GM12801 (cell line): Measurements from ENCODE around the gene PAQR9.

ENCODE experiments used
- TF ChIP-seq, protein P1 (sequence below): IDR thresholded peaks from one replicate; pipeline ENCODE4 v1.5.1; 2011; ENCODE audit warnings: control low read depth; ENCODE audit not compliant: insufficient read length; ENCODE audit errors: extremely low read depth

PAQR9 gene

DNA sequence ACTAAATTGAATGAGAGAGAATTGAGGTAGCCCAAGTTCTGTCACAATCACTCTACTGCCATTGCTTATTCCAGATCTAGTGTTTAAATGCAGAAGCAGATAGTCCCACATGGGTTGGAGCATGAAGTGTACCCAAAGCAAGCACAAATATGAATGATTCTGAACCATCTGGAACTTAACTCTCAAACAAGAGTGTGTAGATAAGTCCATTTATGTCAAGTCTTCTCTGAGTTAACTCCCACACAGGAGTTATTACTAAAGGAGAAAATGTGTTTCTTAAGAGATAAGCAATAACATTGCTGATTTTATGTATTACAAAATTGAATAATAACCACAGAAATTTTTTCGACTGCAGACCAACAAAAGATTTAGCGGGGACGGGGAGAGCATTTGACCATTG is 33.6 kb downstream of the PAQR9 start:
- TF ChIP-seq, protein P1, sequence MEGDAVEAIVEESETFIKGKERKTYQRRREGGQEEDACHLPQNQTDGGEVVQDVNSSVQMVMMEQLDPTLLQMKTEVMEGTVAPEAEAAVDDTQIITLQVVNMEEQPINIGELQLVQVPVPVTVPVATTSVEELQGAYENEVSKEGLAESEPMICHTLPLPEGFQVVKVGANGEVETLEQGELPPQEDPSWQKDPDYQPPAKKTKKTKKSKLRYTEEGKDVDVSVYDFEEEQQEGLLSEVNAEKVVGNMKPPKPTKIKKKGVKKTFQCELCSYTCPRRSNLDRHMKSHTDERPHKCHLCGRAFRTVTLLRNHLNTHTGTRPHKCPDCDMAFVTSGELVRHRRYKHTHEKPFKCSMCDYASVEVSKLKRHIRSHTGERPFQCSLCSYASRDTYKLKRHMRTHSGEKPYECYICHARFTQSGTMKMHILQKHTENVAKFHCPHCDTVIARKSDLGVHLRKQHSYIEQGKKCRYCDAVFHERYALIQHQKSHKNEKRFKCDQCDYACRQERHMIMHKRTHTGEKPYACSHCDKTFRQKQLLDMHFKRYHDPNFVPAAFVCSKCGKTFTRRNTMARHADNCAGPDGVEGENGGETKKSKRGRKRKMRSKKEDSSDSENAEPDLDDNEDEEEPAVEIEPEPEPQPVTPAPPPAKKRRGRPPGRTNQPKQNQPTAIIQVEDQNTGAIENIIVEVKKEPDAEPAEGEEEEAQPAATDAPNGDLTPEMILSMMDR = no peak

DNA sequence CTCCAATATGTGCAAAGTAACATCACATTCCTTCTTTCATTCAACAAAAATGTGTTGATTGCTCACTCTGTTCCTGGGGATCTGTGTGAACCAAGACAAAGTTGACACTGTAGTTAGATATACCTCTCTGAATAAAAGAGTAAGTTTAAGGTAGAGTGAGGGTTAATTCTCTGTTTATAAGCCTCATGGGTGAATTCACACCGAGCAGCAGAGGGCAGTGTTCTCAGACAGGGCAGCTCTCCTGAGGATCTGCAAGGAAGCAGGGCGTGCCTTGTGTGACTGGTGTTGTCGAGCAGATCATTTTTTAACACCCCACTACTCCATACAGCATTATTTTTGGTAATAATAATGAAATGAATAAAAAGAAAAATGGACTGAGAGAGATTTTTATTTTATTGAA is 34.4 kb downstream of the PAQR9 start:
- TF ChIP-seq, protein P1 = no peak

DNA sequence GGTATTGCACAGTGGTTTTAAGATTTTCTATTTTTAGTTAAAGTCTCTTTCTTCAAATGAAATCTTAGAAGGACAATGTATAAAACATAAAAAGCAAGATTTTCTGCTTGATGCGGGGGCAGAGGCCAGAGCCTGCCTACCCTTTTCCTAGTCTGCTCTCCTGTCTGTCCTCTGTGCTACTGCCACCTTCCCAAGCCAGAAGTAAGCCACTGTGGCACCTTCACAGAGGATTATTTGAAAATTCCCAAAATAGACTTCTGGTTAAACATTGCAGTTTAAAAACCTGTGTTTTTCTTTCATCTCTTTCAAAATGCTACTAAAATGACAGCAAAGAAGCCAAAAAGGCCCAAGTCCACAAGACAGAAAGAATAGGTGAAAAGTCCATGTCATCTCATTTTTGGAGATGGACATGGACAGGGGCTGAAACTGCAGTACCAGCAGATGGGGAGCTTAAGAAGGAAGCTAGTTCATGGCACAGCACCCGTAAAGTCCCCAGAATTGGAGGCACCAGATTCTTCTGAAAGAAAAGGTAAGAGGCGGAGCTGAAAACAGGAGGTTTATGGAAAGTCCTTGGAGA is 37.0 kb downstream of the PAQR9 start:
- TF ChIP-seq, protein P1 = no peak

DNA sequence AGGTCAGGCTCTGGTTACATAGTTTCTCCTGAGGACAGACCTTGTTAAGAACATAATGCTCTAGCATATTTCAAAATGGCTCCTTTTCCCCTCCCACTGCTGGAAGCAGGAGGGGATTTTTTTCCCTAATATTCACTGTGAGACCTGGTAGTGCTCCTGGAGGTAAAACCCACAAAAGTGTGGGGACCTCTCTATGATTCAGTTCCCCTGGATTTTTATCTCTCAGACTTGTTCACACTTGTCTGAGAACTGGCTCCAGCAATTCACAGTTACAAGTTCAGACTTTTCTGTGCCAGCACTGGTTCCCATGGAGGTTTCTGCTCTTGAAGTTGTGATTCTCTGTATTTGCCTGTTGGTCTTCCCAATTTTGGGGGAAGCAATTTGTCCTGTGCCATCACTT is 38.3 kb downstream of the PAQR9 start:
- TF ChIP-seq, protein P1 = no peak

DNA sequence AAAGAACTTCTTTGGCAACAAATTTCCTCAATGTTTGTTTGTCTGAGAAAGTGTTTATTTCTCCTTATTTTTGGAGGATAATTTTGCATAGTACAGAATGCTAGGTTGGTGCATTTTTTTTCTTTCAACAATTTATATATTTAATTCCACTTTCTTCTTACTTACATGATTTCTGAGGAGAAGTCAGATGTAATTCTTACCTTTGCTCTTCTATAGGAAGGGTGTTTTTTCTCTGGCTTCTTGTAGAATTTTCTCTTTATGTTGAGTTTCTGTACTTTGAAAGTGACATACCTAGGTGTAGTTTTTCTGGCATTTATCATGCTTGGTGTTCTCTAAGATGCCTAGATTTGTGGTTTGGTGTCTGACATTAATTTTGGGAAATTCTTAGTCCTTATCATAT is 39.8 kb downstream of the PAQR9 start:
- TF ChIP-seq, protein P1 = no peak

DNA sequence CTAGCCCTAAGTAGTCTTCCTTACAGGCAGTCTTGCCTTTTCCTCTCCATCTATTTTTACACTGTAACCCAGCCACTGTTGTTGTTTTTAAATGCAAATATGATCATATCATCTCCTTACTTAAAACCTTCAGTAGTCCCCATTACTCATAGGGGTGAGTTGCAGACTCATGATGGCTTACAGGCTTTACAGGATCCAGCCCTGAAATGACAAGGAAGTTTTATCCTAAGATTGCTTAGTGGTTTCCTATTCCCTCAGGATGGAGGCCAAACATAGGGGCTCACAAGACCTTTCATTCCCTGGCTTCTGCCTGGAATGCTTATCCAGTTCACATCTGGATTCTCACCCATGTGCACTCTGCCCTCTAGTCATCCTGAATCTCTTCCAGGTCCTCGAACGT is 46.9 kb downstream of the PAQR9 start:
- TF ChIP-seq, protein P1 = no peak

DNA sequence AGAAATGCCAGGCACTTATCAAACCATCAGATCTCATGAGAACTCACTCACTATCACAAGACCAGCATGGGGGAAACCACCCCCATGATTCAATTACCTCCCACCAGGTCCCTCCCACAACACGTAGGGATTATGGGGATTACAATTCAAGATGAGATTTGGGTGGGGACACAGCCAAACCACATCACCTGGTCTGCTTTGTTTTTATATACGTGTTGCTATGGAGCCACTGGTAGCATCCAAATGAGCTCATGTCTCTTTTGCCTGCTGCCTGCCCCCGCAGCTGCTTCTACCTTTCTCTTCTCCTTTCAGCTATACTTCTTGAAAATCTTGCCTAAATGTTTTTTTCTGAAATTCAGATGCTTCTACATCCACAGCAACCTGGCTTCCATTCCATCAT is 47.8 kb downstream of the PAQR9 start:
- TF ChIP-seq, protein P1 = no peak
